ENCODE measurements around the gene CDH13.

- TF ChIP-seq CTCF (IDR thresholded peaks at IDR 0.05; ENCODE audit: borderline replicate concordance, extremely low read depth, low read length, poor library complexity, severe bottlenecking) (no peak), EZH2 (IDR thresholded peaks at IDR 0.05; ENCODE audit: borderline replicate concordance, low read depth, low read length, severe bottlenecking) (no peak)
Measured at GRCh38 chr16:82857693-82858365, 231.1 kb downstream of the CDH13 start.
